ENCODE results near the gene FOXP1. TPM values are rescaled to one million over a fixed set of nuclear protein-coding genes. Genes with fewer than 3 reads are reported as not detected.

Gene FOXP1
- total RNA-seq, 1 experiment from 2014 or later = 2.9 TPM

DNA sequence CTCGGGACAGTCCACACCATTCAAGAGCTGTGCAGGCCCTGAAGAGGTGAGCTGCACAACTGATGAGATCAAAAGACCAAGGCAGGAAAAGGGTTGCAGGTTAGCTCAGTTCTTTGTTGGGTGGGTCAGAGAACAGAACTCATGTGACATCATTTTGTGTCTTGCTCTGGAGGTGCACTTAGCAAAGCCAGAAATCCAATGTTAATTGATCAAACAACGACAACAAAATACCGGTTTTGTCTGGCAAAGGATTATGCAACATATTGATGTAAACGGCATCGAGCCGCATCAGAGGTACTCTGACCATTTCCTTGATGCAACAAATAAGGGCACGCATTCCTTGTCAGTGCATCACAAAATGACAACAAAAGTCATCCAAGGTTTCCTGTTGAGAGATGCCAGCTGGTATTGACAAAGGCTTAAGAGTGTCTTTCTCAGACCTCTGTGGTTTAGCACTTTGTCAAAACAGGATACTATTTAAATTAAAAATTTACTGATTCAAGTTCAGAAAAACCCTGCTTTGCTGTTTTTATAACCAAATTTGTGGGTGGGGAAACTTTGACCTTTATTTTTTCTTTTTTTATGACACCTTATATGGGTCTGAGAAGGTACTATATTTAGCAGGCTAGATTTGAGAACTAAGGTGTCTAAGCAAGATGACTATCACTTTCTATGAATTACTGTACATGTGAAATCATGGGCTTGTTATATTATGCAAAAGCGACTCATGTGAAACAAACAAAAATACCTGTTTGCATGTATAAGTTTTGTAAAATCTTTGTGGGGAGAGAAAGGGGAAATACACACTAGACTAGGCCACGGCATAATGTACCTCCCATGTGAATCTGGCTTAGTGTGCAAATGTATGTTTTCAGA, 496.1 kb downstream of the FOXP1 start:
- no peak for TF ChIP-seq CTCF (IDR thresholded peaks at IDR 0.05)
- TF ChIP-seq TCF7L2 (IDR thresholded peaks at IDR 0.05; ENCODE audit: low read depth, low read length) = no peak
- TF ChIP-seq REST (IDR thresholded peaks at IDR 0.05; ENCODE audit: insufficient read depth in 1 of 2, low read depth in 2 of 2, low read length in 1 of 2) = no peak
- no peak for TF ChIP-seq POLR2AphosphoS5 (IDR thresholded peaks at IDR 0.05; ENCODE audit: low read depth, low read length)
- no peak for TF ChIP-seq SIN3A (IDR thresholded peaks at IDR 0.05; ENCODE audit: borderline replicate concordance, insufficient read depth, low read depth, low read length)
- in situ Hi-C loops (cut with HindIII; ENCODE audit: low pct_unique_long_range_greater_than_20kb, low sequenced_read_pairs) (no loop called here), intact Hi-C loops (cut with micrococcal nuclease; ENCODE audit: unreplicated experiment) (no loop called here)
- ATAC-seq (no peak), DNase-seq (ENCODE audit: low read depth, low spot score) (no peak)
- no TSS peak for BruUV-seq (replicated peaks)
- H3K4me1 ChIP-seq (ENCODE audit: control insufficient read depth, insufficient read depth, low read length) = no peaks in the 10 kb centered on the region
- ChIA-PET POLR2A (no interaction called here), CTCF (no interaction called here)
- H3K9me3 ChIP-seq (ENCODE audit: control insufficient read depth, insufficient read depth, low read depth, low read length) = no peaks in the 10 kb centered on the region
- H3K27ac ChIP-seq (ENCODE audit: low read length) = no peak overlapping the region
- no peak overlapping the region for H3K4me3 ChIP-seq (ENCODE audit: low read depth in 2 of 2, low read length in 2 of 2)
- H3K36me3 ChIP-seq (ENCODE audit: control insufficient read depth, insufficient read depth, low read length) = no peaks in the 10 kb centered on the region
- H3K27me3 ChIP-seq (ENCODE audit: control insufficient read depth, insufficient read depth, low read length) = no peaks in the 10 kb centered on the region

- TF ChIP-seq REST (IDR thresholded peaks at IDR 0.05; ENCODE audit: insufficient read depth in 1 of 2, low read depth in 2 of 2, low read length in 1 of 2) = no peak
- no peak for TF ChIP-seq TCF7L2 (IDR thresholded peaks at IDR 0.05; ENCODE audit: low read depth, low read length)
- no peak for TF ChIP-seq SIN3A (IDR thresholded peaks at IDR 0.05; ENCODE audit: borderline replicate concordance, insufficient read depth, low read depth, low read length)
- no peak for TF ChIP-seq CTCF (IDR thresholded peaks at IDR 0.05)
- TF ChIP-seq POLR2AphosphoS5 (IDR thresholded peaks at IDR 0.05; ENCODE audit: low read depth, low read length) = no peak
- Histone ChIP-seq H3K4me1 (ENCODE audit: control insufficient read depth, insufficient read depth, low read length) (no peaks in the 10 kb centered on the region), H3K27ac (ENCODE audit: low read length) (no peak overlapping the region), H3K9me3 (ENCODE audit: control insufficient read depth, insufficient read depth, low read depth, low read length) (no peaks in the 10 kb centered on the region), H3K4me3 (ENCODE audit: low read depth in 2 of 2, low read length in 2 of 2) (no peak overlapping the region), H3K27me3 (ENCODE audit: control insufficient read depth, insufficient read depth, low read length) (no peaks in the 10 kb centered on the region), H3K36me3 (ENCODE audit: control insufficient read depth, insufficient read depth, low read length) (no peaks in the 10 kb centered on the region)
- ChIA-PET POLR2A (no interaction called here), CTCF (no interaction called here)
- no TSS peak for BruUV-seq (replicated peaks)
- DNase-seq (ENCODE audit: low read depth, low spot score) = no peak
- no peak for ATAC-seq
- intact Hi-C loops (cut with micrococcal nuclease; ENCODE audit: unreplicated experiment) = no loop called here
- in situ Hi-C loops (cut with HindIII; ENCODE audit: low pct_unique_long_range_greater_than_20kb, low sequenced_read_pairs) = no loop called here
Measured at GRCh38 chr3:71086777-71087142, 496.8 kb downstream of the FOXP1 start.

All from Panc1 (cell line).